GM19438 (cell line): Measurements from ENCODE around the gene SURF6.

Experiments
- ATAC-seq: cut with Tn5 transposase; IDR thresholded peaks from one replicate; pipeline ENCODE4 v1.9.1; 2021; ENCODE audit warnings: low read depth; ENCODE audit not compliant: unreplicated experiment

SURF6 gene

DNA sequence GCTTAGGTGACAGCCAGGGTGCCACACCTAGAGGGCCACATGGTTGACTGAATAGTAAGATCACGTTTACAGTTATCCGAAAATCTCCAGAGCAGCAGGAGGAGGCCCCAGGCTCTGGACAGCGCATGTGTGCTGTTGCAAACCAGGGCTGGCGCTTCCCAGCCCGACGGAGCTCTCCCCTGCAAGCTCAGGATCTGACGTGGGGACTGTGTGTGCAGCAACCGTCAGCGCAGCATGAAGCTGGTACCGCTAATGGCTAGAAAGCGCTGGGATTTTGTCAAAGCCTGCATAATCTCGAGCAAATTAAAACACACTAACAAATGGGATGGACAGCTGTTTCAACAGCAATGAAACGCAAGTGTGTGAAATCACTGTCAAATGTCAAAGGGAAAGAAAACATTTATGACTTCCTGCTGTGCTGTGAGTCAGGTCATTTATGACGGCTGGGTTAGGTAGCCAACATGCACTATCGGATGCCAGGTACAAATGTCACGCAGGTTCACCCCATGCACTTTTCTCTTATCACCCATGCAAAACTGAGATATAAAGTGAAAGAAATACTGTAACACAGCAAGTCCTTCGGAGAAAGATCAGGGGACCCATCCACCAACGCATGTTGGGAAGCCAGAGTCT lies 32.4 kb upstream of the SURF6 start:
- ATAC-seq = no peak

DNA sequence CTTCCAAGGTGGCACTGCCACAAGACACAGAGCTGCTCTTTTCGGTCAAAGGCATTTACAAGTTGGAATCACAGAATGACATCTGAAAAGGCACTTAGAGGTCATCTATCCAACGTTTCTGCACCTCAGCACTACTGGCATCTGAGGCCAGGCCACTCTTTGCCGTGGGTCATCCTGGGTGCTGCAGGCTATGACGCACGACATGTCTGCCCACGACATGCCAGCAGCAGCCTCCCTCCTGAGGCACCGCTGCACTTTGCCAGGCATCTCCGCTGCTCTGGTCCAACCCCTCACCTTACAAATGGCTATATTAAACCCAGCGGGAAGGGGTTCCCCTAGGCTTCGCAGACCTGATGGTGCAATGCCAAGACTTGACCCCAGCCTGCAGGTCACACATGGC lies 31.8 kb upstream of the SURF6 start:
- no peak for ATAC-seq

DNA sequence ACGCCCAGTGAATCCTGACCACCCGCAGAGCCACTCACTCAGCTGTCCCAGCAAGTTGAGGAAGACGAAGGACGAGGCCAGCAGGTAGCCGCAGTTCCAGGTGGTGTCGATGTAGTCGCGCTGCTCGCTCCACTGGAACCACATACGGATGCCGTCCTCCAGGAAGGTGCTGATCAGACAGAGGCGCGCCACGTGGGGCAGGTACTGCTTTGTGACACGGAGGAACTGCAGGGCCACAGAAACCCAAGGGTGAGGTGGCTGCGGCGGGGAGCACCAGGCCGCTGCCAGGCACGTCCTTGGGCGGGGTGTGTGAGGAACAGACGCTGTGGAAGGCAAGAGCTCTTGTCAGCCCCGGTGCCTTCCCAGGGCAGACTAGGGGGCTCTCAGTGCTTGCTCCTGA lies 31.2 kb upstream of the SURF6 start:
- no peak for ATAC-seq

DNA sequence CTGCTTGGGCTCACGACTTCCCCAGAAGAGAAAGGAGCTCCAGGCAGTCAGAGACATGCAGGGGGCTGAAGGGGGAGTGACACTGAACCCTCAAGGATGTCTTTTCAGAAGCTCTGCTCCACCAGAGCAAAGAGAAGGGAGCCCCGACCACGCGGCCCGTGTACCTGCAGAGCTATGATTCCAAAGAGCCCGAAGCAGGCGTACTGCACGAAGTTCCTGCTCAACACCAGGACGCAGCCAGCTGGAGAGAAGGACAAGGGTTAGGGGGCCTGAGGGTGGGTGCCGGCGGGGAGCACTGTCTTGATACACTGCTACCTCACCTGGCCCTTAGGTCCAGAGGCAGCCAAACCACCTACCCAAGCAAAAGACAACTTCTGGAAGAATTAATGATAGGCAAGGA lies 30.4 kb upstream of the SURF6 start:
- ATAC-seq = no peak

DNA sequence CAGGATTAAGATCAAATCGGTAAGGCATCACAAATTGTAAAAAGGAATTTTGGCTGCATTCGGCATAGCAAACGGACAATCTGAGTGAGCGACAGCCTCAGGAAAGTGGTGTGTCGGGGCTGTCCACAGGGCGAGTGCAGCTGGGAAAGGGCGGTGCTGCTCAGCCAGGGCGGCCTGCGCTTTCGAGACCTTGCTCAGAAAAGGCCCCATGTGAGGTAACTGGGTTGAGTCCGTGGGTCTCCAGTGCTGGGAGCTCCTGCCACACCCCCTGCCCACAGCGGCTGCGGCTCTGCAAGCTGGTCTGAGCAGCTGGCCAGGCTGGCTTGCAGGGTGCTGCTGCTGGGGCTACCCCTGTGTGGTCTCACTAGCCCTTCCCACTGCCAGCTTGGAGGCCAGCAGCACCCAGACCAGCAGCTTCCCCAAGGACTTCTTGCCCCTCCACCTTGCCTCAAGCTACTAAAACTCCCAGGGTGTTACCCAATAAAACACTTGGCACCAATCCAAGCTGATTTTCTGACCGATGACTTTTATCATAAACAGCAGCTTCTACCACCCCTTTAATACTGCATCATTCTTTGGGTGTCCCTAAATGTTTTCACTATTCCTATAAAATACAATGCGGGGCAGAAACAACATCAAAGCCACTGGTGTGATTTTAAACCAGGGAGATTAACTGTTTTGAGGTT lies 26.5 kb upstream of the SURF6 start:
- ATAC-seq = no peak

DNA sequence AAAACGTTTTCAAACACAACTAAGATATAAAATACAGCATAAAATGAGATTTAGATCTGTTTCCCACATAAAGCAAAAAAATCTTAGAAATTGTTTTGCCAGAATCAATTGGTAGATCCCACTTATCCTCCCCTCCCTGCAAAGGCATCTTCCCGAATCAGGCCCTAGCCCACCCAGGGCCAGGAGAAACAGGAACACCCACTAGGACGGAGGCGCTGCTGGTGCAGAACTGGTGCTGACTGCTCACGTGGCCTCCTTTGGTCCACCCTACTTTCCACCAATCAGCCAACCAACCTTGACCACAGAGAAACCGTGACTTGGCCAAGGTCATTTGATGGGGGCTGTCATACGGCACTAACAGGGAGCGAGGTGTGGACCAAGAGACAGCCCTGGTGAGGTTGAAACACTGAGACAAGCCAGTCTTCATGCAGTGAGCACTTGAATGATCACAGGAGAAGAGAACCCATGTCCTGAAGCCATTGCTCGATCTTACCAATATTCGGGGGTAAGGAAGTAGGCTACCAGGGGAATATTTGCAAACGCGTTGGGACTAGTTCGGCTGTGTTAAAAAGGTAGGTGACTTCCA lies 25.6 kb upstream of the SURF6 start:
- ATAC-seq = no peak

DNA sequence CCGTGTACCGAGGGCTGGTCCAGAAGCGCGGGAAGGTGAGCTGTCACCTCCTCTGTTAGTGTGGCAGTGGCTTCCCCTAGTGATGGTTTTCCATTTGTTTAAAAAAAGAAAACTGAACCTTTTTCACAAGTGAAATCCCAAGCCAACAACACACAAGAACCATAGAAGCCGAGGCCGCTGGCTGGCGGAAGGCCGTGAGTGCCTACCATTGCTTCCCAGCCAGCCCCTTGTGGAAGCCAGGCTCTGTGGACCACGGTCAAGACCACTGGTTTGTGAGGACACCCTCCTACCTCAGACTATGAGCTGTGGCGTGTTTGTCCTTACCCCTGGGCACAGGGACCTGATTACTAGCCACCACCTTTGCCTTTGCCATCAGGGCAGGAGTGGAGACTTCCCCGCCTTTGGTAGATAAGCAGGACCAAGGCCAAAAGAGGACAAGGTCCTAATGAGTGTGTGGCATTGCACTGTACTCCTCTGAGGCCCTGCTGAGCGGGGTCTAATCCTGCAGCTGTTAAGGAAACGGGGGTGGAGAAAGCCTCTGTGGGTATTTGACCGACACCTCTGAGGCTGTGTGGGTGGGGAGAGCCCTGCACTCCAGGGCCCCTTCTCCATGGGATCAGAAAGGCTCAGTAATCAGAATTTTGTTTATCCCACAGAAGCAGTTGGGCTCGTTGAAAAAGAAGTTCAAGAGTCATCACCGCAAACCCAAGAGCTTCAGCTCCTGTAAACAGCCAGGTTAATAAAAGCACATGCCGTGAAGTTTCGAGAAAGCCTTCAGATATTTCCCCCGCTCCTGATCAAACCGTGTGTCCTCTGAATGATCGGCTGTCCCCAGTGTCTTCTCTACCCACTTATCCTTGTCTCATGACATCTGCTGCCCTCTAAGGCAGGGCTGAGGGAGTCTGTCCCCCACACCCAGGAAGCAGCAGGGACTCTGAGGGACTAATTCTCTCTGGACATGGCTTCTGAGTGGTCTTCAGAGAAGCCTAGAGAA lies 24.7 kb upstream of the SURF6 start:
- no peak for ATAC-seq

DNA sequence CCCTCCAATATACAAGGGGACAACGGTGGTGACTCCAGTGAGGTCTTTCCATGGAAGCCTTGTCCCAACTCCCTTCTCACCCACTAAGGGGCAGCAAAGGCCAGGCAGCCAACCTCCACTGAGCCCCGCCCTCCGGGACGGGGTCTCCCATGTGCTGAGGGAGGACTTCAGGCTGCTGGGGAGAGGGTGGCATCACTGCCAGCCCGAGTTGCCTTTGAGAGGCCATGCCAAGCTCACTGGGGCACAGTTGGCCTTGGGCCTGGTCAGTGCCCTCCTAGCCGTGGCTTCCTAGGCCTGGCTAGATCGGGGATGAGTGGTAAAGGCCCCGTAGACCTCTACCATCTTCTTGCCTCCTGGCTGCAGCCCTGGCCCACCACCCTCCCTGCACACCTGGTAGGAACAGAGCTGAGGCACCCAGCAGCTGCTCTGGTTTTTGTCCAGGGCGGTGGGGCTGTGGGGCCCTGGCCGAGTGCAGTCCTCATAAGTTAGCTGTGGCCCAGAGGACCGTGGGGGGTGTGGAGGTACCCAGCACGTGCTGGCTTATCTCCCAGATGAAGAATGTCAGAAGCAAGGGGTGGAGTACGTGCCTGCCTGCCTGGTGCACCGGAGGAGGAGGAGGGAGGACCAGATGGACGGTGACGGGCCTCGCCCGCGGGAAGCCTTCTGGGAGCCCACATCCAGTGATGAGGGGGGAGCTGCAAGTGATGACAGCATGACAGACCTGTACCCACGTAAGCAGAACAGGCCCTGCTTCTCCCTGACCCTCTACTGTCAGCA lies 23.6 kb upstream of the SURF6 start:
- ATAC-seq = no peak

DNA sequence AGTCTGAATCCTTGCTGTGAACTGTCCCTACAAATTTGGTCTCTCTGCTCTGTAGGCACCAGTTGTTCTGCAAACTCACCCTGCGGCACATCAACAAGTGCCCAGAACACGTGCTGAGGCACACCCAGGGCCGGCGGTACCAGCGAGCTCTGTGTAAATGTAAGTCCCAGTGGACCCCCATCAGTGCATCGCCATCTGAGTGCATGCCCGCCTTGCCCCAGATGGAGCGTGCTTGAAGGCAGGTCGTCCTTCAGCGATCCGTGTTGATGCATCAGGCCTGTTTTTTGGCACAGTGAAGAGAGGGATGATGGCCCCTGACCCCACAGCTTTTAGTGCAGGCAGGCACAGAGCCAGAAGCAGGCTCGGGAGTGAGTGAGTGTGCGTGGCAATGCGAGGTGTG lies 21.7 kb upstream of the SURF6 start:
- no peak for ATAC-seq

DNA sequence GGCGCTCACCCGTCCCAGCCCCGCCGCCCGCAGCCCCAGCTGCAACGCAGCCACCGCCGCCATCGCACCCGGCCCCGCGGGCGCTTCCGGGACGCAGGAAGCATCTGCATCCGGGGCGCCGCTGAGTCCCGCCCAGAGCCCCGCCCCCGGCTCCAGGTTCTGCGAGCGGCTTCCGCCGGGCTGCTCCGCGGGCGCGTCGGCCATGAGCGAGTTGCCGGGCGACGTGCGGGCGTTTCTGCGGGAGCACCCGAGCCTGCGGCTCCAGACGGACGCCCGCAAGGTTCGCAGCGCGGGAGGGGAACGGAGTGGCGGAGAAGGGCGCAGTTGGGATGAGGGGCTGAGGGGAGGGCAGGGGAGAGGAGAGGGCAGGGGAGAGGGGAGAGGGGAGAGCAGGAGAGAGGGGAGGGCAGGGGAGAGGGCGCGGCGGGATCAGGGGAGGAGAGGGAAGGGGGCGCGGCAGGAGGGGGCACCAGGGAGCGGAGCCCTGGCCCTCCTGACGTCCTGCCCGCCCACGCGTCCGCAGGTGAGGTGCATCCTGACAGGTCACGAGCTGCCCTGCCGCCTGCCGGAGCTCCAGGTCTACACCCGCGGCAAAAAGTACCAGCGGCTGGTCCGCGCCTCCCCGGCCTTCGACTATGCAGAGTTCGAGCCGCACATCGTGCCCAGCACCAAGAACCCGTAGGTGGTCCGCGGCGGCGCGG lies 20.6 kb upstream of the SURF6 start, which contains the start of the genes SURF1 and SURF2:
Gene SURF1 (minus strand): TSS at position 97 of the 701 bp plus-strand sequence. CDS start 34 bp downstream, at position 63.
Gene SURF2 (plus strand): TSS at position 160 of the 701 bp plus-strand sequence. CDS start 43 bp downstream, at position 203.
- ATAC-seq = peak; percentile 52

DNA sequence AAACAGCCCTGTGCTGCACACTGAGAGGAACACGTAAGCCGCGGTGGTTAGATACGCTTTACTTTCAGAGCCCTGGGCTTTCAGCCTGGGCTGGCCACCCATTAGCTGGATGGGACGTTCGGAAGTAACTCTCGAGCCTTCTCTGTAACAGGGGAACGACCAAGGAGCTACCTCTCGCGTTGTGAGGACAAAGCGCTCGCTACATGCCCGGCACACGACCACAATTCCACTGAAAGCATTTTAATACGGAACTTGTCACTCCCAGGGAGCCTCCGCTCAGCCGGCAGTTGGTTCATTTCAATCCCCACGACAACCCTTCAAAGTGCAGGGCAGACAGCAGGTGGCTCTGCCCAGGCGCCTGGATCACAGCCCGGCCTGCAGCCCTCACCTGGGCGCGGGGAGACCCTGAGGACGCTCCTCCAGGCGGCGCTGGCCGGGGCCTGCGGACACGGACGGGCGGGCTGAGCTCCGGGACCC lies 19.9 kb upstream of the SURF6 start:
- peak; percentile 10 for ATAC-seq

DNA sequence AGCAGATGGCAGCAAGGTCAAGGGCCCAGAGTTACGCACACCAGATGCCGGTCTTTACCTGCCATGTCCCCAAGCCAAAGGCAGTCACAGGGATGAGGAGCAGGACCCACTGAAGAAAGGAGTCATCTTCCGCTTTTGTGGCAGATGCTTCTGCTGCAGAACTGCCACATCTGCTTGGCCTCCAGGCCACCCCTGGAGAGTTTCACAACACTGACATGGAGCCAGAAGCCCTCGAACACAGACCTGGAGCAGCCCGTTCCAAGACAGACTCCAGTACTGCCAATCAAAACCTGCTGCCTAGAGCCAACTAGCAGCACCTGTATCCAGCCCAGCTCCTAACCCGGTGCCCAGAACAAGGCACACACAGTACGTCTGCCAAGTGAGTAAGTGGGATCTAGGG lies 18.8 kb upstream of the SURF6 start:
- ATAC-seq = no peak

DNA sequence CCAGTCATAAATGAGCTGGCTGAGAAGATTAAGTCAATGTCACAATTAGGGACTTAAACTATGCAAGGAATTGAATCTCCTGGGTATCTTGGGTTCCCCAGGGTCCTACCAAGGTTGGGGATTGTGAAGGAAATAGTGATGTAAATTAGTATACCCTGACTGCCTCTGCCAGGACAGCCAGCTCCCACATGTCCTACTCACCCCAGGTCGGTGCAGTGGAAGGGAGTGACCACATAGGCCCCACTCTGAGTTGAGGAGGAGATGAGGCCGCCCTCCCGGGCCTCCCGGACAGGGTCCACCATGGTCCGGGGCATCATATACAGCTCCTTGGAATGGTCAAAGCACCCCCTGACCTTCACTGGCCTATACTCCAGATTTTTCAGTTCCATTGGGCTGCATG lies 17.6 kb upstream of the SURF6 start:
- ATAC-seq = no peak

DNA sequence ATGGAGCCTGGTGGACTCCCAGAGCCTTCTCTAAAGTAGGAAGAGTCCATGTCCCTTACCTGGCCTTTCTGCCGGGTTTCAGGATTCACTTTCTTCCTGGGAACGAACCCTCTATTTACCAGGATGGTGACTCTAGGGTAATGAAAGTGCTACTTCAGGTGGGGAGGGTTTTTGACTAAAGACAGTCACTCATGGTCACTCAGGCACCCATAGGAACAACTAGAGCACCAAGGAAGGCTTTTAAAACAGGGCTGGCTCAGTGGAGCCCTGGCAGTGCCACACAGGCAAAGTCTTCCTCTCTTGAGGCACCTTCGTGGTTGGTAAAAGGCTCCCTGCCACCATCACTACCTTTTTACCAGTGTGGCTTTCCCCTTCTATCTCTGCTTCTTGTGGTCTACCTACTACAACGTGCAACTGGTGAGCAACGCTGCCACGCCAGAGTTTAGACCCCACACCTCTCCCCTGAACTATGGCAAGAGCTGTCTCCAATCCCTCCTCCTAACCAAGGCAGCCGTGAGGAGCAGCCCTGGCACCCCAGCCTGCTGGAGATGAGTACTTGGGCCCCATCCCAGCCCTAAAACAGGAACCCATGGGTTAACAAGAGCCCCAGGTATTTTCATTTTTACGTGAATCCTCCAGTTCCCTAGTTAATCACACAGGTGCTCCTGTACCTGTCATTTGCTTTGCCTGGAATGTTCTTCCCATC lies 16.8 kb upstream of the SURF6 start:
- no peak for ATAC-seq

DNA sequence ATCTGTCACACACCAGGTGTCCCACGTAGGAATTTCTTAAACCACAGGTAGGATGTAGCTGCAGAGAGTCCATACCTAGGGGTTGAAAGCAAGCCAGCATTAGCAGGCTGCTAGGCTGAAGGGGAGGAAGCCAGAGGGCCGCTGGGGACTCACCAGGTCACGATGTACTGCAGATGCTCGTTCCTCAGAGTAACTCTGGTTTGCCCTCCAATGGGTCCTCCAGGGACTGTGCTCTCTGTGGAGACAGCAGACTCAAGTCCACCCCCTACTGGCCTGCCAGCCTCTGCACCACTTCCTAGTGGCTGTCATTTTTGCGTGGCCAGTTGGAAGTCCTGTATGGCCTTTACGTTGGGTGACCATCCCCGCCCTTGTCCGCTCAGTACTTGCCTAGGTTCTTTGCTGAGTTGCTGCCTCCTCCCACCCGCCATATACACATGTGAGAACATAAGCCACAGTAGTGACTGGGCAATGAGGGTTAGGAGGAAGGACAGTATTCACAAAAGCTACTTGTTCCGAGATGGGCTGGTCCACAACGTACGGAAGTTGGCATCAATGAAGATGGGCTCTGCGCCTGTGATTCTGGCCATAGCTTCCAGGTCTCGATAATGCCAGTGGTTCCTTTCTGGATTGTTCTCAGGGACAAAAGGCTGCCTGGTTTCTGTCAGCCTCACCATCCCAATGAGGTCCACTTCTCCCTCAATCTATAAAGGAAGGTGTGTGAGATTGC lies 16.1 kb upstream of the SURF6 start:
- no peak for ATAC-seq

DNA sequence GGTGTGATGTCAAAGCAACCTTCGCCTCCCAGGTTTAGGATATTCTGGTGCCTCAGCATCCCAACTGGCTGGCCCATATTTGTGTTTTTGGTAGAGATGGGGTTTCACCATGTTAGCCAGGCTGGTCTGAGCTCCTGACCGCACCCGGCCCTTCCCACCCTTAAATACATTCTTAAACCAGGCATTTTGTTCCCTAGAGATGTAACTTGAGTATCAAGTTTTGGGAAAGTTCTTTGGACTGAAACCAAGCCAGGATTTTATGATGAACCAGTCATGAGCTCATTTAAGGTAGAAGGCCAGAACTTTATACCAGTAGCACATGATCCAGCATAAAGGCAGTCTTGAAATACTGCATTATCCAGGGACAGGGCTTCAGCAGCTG lies 15.5 kb upstream of the SURF6 start:
- ATAC-seq = no peak

DNA sequence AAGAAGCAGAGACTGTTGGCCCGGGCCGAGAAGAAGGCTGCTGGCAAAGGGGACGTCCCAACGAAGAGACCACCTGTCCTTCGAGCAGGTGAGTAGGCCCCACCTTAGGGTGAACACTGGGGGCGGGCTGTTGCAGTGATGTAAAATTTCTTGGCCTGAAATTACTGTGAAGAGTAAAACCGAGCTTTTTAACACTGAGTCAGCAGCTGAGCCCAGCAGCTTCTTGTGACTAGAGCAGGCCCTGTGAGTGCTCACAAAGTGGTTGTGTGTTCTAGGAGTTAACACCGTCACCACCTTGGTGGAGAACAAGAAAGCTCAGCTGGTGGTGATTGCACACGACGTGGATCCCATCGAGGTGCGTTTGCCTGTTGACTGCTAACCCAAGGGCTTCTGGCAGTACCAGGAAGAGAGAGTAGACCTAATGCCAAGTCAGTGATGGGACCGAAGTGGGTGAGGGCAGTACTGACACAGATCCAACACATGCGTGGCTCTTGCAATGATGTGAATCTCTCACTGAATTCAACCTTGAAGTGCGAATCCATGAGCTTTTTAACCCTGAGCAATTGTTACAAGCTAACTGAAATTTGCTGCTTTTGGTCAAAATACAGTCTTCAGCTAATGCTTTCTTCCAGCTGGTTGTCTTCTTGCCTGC lies 14.1 kb upstream of the SURF6 start:
- ATAC-seq = no peak
